RWPE1 (cell line): Measurements from ENCODE around the gene TEX261.

Experiments used
- CTCF ChIA-PET: fragments of 350-600 bp; sonication (Branson Sonifier 250); formaldehyde crosslinking; extraction: SDS; loops from one replicate; lab custom pipeline; 2021; lab: Yijun Ruan, JAX
- POLR2A ChIA-PET: fragments of 400-600 bp; formaldehyde crosslinking; extraction: SDS; loops from one replicate; lab custom pipeline; 2020; ENCODE audit warnings: antibody characterized with exemption; ENCODE audit not compliant: low non-redundant PET; lab: Yijun Ruan, JAX
- DNase-seq: peaks from one replicate; pipeline ENCODE4 v3.0.0; 2012; ENCODE audit warnings: low spot score
- H3K27ac ChIP-seq: fragments of 450-650 bp; 2 replicates; pipeline ENCODE4 v1.5.1; 2017
- TF ChIP-seq, protein P1 (sequence below): fragments of 450-650 bp; conservative IDR thresholded peaks from 2 replicates; pipeline ENCODE4 v1.5.1; 2017; ENCODE audit warnings: low read depth, mild to moderate bottlenecking

Gene TEX261

DNA sequence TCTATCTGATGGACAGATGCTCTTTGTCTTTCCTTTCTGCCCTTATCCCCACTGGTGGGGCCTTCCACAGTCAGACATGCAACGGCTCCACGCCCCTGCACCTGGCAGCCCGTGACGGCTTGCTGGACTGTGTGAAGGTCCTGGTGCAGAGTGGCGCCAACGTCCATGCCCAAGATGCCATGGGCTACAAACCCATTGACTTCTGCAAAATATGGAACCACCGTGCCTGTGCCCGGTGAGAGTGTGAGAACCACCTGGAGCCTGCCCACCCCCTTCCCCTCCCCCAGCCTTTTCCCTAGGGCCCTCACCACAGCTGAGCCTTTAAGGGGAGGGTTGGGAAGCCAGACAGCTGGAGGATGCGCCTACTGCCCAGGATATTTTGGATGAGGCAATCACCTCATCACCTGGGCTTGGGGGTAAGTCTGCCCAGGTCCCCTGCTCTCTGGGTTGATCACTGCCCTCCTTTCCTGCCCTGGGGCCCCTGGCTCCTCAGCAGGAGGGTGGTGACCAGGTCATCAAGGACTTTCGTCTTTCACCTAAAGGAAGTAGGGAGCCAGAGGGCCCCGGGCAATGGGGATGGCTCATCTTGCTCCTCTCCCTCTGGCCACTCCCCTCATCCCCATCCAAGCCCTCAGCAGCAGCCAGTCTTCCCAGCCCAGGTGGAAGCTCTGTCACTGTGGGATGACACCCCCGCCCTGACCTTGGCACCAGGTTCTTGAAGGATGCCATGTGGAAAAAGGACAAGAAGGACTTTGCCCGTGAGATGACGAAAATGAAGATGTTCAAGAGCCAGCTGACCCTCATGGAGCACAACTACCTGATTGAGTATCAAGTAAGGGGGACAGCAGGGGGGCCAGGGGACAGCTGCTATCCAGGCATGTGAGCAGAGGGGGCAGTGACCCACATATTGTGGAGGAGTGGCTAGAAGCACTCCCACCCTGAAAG, 12.5 kb downstream of the TEX261 start:
- ChIA-PET POLR2A (no interaction called here), CTCF (interaction anchor here (0.6 to 1.0 kb wide), 2 partner anchors 19 to 1048 kb away, joined by 3 read pairs; no protein-coding TSS in a partner anchor)
- TF ChIP-seq, protein P1, sequence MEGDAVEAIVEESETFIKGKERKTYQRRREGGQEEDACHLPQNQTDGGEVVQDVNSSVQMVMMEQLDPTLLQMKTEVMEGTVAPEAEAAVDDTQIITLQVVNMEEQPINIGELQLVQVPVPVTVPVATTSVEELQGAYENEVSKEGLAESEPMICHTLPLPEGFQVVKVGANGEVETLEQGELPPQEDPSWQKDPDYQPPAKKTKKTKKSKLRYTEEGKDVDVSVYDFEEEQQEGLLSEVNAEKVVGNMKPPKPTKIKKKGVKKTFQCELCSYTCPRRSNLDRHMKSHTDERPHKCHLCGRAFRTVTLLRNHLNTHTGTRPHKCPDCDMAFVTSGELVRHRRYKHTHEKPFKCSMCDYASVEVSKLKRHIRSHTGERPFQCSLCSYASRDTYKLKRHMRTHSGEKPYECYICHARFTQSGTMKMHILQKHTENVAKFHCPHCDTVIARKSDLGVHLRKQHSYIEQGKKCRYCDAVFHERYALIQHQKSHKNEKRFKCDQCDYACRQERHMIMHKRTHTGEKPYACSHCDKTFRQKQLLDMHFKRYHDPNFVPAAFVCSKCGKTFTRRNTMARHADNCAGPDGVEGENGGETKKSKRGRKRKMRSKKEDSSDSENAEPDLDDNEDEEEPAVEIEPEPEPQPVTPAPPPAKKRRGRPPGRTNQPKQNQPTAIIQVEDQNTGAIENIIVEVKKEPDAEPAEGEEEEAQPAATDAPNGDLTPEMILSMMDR: no peak
- DNase-seq: no peak
- no peak overlapping the region for H3K27ac ChIP-seq

DNA sequence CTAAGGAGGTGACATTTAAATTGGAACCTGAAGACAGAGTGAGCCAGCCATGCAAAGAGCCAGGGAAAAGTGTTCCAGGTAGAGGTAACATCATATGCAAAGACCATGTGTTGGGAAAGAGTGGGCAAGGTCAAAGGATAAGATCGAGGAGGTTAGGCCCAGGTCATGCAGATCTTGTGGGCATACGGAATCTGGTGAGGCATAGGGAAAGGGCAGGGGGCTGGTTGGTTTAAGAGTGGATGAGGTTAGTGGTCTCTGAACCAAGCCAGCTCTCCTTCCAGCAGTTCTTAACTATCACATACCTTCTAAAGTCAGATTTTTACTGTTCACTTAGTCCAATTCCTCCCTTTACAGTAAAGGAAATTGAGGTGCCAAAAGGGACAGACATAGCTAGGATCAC, 13.3 kb downstream of the TEX261 start:
- no peak for DNase-seq
- CTCF ChIA-PET: no interaction called here
- H3K27ac ChIP-seq: no peak overlapping the region
- TF ChIP-seq, protein P1: no peak
- POLR2A ChIA-PET: no interaction called here

DNA sequence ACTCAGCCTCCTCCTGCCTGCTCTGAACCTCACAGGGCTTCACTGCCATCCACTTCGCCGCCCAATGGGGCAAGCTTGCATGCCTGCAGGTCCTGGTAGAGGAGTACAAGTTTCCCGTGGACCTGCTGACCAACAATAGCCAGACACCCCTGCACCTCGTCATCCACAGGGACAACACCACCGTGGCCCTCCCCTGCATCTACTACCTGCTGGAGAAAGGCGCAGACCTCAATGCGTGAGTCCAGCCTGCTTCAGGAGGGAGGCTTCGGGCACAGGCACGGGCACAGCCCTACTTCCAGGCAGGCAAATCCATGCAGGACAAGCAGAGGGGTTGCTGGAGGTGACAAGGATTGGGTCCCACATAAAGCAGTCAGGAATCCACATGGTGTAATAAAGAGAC, 15.0 kb downstream of the TEX261 start:
- ChIA-PET POLR2A (no interaction called here), CTCF (no interaction called here)
- TF ChIP-seq, protein P1: no peak
- H3K27ac ChIP-seq: no peak overlapping the region
- DNase-seq: no peak

DNA sequence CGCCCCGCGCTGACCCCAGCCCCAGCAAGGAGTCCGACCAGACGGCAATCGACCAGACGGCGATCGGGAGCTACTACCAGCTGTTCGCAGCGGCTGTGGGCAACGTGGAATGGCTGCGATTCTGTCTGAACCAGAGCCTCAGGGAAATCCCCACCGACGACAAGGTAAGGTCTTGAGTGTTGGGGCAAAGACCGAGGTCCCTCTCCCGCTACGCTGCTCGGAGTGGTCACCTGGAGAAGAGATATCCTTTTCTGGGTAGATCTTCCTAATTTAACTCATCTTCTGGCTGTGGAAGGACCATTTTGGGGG, 15.5 kb downstream of the TEX261 start:
- CTCF ChIA-PET: interaction anchor here (2.8 kb wide), 1 partner anchor 14 kb away, joined by 18 read pairs; no protein-coding TSS in a partner anchor
- no peak for DNase-seq
- no peak overlapping the region for H3K27ac ChIP-seq

DNA sequence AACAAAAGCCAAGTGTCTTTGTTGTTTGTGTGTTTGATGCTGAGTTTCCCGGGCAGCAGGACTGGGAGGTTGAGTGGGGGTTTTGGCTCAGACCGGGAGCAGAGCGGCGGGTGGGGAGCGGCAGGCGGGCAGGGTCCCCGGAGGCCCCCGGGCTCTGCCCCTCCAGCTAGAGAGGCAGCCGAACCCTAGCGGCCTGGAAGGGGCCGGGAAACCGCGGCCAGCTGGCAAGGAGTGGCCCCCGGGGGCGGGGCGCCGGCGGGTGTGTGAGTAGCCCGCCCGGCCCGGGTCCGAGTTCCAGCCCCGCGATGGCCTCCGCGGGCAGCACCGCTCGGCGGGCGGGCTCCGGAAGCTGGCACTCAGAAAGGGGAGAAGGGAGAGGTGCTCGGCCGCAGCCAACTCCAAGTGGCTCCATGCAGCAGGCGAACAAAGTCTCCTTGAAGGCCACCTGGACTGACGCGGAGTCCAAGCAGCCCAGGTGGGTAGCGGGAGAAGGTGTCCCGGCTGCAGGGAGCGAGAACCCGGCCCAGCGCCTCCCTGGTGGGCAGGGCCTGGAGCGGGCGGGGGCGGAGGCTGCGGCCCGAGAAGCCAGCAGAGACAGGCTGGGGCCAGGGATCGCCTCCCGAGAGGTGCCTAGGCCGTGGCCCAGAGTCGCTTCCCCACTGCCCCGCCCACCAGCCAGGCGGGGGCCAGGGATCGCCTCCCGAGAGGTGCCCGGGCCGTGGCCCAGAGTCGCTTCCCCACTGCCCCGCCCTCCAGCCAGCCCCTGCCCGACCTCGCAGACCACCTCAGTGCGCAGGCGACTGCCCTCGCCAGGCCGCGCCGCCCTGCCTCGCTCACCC, 16.1 kb downstream of the TEX261 start, which contains the start of gene ANKRD53:
Gene ANKRD53, plus strand, starts transcription at position 290 of the 839 bp plus-strand sequence. Its CDS starts 16 bp downstream, at position 306.
- DNase-seq: no peak
- CTCF ChIA-PET: interaction anchor here (0.7 to 2.8 kb wide), 2 partner anchors 13 to 107 kb away, joined by 3 to 18 read pairs; no protein-coding TSS in a partner anchor

More for the DNA sequence above, 15.5 kb downstream of the TEX261 start:
- TF ChIP-seq, protein P1: no peak
- POLR2A ChIA-PET: no interaction called here

More for the DNA sequence above, 16.1 kb downstream of the TEX261 start, which contains the start of gene ANKRD53:
- TF ChIP-seq, protein P1: no peak
- H3K27ac ChIP-seq: peak within 1 kb of the TSS; percentile 80
- POLR2A ChIA-PET: no interaction called here
